Endothelial cell (in vitro differentiated cells): Measurements from ENCODE around the gene EIF4E2. TPM values are rescaled to one million over a fixed set of nuclear protein-coding genes. Genes with fewer than 3 reads are reported as not detected.

ENCODE experiments used
- DNase-seq: peaks from one replicate; pipeline ENCODE4 v3.0.0; 2021; ENCODE audit warnings: low spot score
- H3K27ac Mint-ChIP-seq: one replicate; pipeline ENCODE4 v1.8.0; 2021; ENCODE audit warnings: mixed read lengths, inconsistent platforms; ENCODE audit not compliant: unreplicated experiment
- H3K27me3 Mint-ChIP-seq: one replicate; pipeline ENCODE4 v1.8.0; 2021; ENCODE audit warnings: mild to moderate bottlenecking, moderate library complexity, mixed read lengths, inconsistent platforms; ENCODE audit not compliant: unreplicated experiment
- H3K36me3 Mint-ChIP-seq: one replicate; pipeline ENCODE4 v1.8.0; 2021; ENCODE audit warnings: mild to moderate bottlenecking, low read depth, mixed read lengths, inconsistent platforms; ENCODE audit not compliant: unreplicated experiment
- H3K4me1 Mint-ChIP-seq: one replicate; pipeline ENCODE4 v1.8.0; 2021; ENCODE audit warnings: mild to moderate bottlenecking, mixed read lengths, inconsistent platforms; ENCODE audit not compliant: unreplicated experiment
- H3K4me3 Mint-ChIP-seq: one replicate; pipeline ENCODE4 v1.8.0; 2021; ENCODE audit warnings: mild to moderate bottlenecking, mixed read lengths, inconsistent platforms; ENCODE audit not compliant: unreplicated experiment
- H3K9me3 Mint-ChIP-seq: one replicate; pipeline ENCODE4 v1.8.0; 2021; ENCODE audit warnings: mixed read lengths, inconsistent platforms; ENCODE audit not compliant: unreplicated experiment
- total RNA-seq: library from RNA; stranded (reverse); fragmentation: NEBNext Ultra II Directional; extraction: Animal tissue kit (Norgen Biotek cat#: 25700); gene quantifications from one replicate; pipeline ENCODE4 v1.2.1, GENCODE V29; 2021; ENCODE audit not compliant: unreplicated experiment
- TF ChIP-seq, protein P1 (sequence below): fragments of 200-600 bp; sonication (generic); IDR thresholded peaks from one replicate; pipeline ENCODE4 v1.5.0; 2021; ENCODE audit warnings: antibody characterized with exemption; ENCODE audit not compliant: unreplicated experiment

EIF4E2 gene
- total RNA-seq, 1 donor from 2014 or later: 94.8 TPM

DNA sequence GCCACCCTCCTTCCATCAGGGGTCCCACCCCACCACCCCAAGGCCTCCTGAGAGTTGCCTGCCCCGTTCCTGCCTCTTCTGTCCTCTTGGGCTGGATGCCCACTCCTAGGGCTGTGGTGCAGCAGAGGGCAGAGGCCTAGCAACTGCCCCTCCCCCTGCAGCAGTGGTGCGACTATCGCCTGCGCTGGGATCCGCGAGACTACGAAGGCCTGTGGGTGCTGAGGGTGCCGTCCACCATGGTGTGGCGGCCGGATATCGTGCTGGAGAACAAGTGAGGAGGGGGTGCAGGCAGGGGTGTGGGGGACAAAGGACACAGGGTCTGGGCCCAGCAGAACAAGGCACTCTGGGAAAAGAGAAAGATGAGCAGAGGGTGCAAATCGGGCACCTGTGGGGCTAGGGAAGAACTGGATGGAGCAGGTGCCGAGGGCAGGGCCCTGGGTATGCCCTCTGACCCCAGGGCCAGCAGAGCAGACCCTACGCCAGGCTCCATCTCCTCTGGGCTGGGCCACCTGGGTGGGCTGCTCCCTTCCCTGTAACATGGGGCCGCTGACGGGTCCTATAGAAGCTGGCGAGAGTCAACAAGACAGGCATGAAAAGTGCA lies 9.9 kb upstream of the EIF4E2 start:
- no peak overlapping the region for H3K4me3 Mint-ChIP-seq
- peaks cover 3% of the 10 kb centered on the region for H3K9me3 Mint-ChIP-seq
- peaks cover 7% of the 10 kb centered on the region for H3K27me3 Mint-ChIP-seq
- no peak for DNase-seq
- H3K36me3 Mint-ChIP-seq: peaks cover 8% of the 10 kb centered on the region
- TF ChIP-seq, protein P1, sequence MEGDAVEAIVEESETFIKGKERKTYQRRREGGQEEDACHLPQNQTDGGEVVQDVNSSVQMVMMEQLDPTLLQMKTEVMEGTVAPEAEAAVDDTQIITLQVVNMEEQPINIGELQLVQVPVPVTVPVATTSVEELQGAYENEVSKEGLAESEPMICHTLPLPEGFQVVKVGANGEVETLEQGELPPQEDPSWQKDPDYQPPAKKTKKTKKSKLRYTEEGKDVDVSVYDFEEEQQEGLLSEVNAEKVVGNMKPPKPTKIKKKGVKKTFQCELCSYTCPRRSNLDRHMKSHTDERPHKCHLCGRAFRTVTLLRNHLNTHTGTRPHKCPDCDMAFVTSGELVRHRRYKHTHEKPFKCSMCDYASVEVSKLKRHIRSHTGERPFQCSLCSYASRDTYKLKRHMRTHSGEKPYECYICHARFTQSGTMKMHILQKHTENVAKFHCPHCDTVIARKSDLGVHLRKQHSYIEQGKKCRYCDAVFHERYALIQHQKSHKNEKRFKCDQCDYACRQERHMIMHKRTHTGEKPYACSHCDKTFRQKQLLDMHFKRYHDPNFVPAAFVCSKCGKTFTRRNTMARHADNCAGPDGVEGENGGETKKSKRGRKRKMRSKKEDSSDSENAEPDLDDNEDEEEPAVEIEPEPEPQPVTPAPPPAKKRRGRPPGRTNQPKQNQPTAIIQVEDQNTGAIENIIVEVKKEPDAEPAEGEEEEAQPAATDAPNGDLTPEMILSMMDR: no peak
- no peak overlapping the region for H3K27ac Mint-ChIP-seq
- peaks cover 5% of the 10 kb centered on the region for H3K4me1 Mint-ChIP-seq

DNA sequence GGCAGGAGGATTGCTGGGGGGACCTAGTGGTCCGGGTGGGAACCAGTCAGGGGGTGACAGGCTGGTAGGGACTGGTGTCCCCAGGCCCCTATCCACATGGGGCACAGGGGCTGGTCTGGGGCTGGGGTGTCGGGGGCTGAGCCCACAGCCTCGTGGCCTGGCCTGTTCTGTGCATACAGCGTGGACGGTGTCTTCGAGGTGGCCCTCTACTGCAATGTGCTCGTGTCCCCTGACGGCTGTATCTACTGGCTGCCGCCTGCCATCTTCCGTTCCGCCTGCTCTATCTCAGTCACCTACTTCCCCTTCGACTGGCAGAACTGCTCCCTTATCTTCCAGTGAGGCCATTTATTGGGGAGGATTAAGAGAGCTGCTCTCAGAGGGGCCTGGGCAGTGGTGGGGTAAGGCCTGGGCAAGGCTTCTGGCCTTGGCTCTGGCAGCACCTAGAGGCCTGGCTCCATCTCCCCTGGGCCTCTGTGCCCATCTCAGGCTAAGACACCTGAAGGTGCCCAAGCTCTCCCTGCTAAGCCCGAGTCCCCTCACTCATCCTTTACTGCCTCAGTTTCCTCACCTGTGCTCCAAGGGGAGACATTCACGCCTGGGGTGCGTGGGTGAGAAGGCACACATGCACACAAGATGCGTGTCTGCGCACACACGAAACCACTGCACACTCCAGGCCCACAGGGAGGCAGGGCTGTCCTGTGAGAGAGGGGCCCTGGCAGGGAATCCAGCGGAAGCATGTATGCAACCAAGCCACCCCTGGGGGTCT lies 9.1 kb upstream of the EIF4E2 start:
- Mint-ChIP-seq H3K4me3 (no peak overlapping the region), H3K36me3 (peaks cover 12% of the 10 kb centered on the region)

GRCh38 chr2:232541961-232542714 lies 8.4 kb upstream of the EIF4E2 start:
- Mint-ChIP-seq H3K36me3 (peaks cover 12% of the 10 kb centered on the region), H3K27ac (no peak overlapping the region), H3K27me3 (peaks cover 6% of the 10 kb centered on the region), H3K4me1 (peaks cover 5% of the 10 kb centered on the region), H3K4me3 (no peak overlapping the region), H3K9me3 (no peaks in the 10 kb centered on the region)
- no peak for DNase-seq
- TF ChIP-seq, protein P1: no peak

More for the DNA sequence above, 9.1 kb upstream of the EIF4E2 start:
- H3K27me3 Mint-ChIP-seq: peaks cover 5% of the 10 kb centered on the region
- H3K4me1 Mint-ChIP-seq: peaks cover 5% of the 10 kb centered on the region
- DNase-seq: no peak
- TF ChIP-seq, protein P1: no peak
- H3K27ac Mint-ChIP-seq: no peak overlapping the region
- H3K9me3 Mint-ChIP-seq: peaks cover under 1% of the 10 kb centered on the region

DNA sequence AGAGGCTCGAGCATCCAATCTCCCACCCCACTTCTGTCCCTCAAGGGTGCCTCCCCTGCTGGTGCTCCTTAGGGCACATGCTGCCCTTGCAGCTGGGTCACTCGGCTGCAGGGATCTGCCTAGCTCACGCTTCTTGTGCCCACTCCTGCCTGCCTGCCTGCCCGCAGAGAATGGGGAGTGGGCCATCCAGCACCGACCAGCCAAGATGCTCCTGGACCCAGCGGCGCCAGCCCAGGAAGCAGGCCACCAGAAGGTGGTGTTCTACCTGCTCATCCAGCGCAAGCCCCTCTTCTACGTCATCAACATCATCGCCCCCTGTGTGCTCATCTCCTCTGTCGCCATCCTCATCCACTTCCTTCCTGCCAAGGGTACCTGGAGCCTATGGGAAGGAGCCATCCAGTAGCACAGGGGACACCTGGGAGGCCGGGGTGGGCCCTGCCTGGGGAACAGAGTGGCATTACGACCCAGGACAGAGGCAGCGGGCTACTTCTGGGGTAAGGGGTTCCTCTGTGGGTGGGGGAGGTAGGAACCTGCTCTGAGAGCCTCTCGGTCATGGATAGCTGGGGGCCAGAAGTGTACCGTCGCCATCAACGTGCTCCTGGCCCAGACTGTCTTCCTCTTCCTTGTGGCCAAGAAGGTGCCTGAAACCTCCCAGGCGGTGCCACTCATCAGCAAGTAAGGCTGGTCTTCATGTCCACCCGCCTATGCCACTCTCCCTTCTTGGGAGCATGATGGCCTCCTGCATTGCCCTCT lies 7.6 kb upstream of the EIF4E2 start:
- Mint-ChIP-seq H3K27me3 (peaks cover 6% of the 10 kb centered on the region), H3K9me3 (no peaks in the 10 kb centered on the region), H3K27ac (no peak overlapping the region), H3K4me3 (no peak overlapping the region), H3K36me3 (peaks cover 16% of the 10 kb centered on the region), H3K4me1 (peaks cover 5% of the 10 kb centered on the region)
- no peak for DNase-seq
- TF ChIP-seq, protein P1: no peak
